Cardiac septum (tissue), 1 donor: ENCODE data around the gene CCL27. TPM values are rescaled to one million over a fixed set of nuclear protein-coding genes. Genes with fewer than 3 reads are reported as not detected.

Source experiments
- DNase-seq: peaks from one replicate; pipeline ENCODE4 v3.0.0-alpha.2; 2020; ENCODE audit warnings: low spot score
- intact Hi-C: fragments of 100-400 bp; cut with DNase I; formaldehyde crosslinking; loops from one replicate; pipeline ENCODE4 v1.14.0; 2022
- total RNA-seq: library from RNA; stranded (reverse); fragmentation: NEBNext Ultra II Directional; extraction: Animal tissue kit (Norgen Biotek cat#: 25700); gene quantifications from one replicate; pipeline ENCODE4 v1.2.1, GENCODE V29; 2021
- donor health status: DM: no; HTN: no; CAD: no.

The CCL27 gene
- total RNA-seq, 1 donor from 2014 or later: not detected

- intact Hi-C loops: loop anchor here (1.0 kb wide), 1 partner anchor 21 kb away; no protein-coding TSS in a partner anchor
Observed at GRCh38 chr9:34633851-34634550, 28.5 kb downstream of the CCL27 start.

GRCh38 chr9:34633166-34633565 lies 29.3 kb downstream of the CCL27 start:
- no peak for DNase-seq
- intact Hi-C loops: no loop called here

More at GRCh38 chr9:34633851-34634550, 28.5 kb downstream of the CCL27 start:
- DNase-seq: peak; percentile 84

GRCh38 chr9:34630402-34631154 lies 31.9 kb downstream of the CCL27 start:
- no peak for DNase-seq
- intact Hi-C loops: no loop called here

- intact Hi-C loops: no loop called here
- no peak for DNase-seq
Observed at GRCh38 chr9:34629491-34629808, 33.0 kb downstream of the CCL27 start.

- DNase-seq: no peak
Observed at GRCh38 chr9:34628656-34629490, 33.6 kb downstream of the CCL27 start, which contains the start of gene ARID3C. Gene ARID3C, minus strand, starts transcription at chr9:34629066. Its CDS starts 1,052 bp downstream, at chr9:34628014.

GRCh38 chr9:34627716-34628655 lies 34.5 kb downstream of the CCL27 start:
- intact Hi-C loops: no loop called here
- DNase-seq: no peak

More at GRCh38 chr9:34628656-34629490, 33.6 kb downstream of the CCL27 start, which contains the start of gene ARID3C:
- intact Hi-C loops: no loop called here

GRCh38 chr9:34625186-34625486 lies 37.3 kb downstream of the CCL27 start:
- intact Hi-C loops: no loop called here
- no peak for DNase-seq

GRCh38 chr9:34624475-34625185 lies 37.8 kb downstream of the CCL27 start:
- intact Hi-C loops: no loop called here
- DNase-seq: no peak

GRCh38 chr9:34623374-34624235 lies 38.9 kb downstream of the CCL27 start:
- intact Hi-C loops: no loop called here
- DNase-seq: no peak

GRCh38 chr9:34620061-34620994 lies 42.1 kb downstream of the CCL27 start, which contains the start of gene DCTN3:
Gene DCTN3, minus strand, starts transcription at chr9:34620495. Its CDS starts 31 bp downstream, at chr9:34620464.
- DNase-seq: peak; percentile 95
- intact Hi-C loops: loop anchor here (1.0 kb wide), 1 partner anchor 8 kb away; the partner anchor contains the start of gene RPP25L

GRCh38 chr9:34615132-34615531 lies 47.3 kb downstream of the CCL27 start:
- no peak for DNase-seq
- intact Hi-C loops: no loop called here

- intact Hi-C loops: loop anchor here (1.0 to 5.0 kb wide), 4 partner anchors 7 to 156 kb away; partner anchors contain the start of genes DCTN3, DNAI1, FAM219A and GALT
- DNase-seq: no peak
Observed at GRCh38 chr9:34612788-34613390, 49.6 kb downstream of the CCL27 start.
